ENCODE measurements around the gene MEMO1. TPM values are rescaled to one million over a fixed set of nuclear protein-coding genes. Genes with fewer than 3 reads are reported as not detected.

Gene MEMO1
- total RNA-seq, 6 experiments from 2014 or later, result 43.6 to 61.3 (median 55.1) TPM

DNA sequence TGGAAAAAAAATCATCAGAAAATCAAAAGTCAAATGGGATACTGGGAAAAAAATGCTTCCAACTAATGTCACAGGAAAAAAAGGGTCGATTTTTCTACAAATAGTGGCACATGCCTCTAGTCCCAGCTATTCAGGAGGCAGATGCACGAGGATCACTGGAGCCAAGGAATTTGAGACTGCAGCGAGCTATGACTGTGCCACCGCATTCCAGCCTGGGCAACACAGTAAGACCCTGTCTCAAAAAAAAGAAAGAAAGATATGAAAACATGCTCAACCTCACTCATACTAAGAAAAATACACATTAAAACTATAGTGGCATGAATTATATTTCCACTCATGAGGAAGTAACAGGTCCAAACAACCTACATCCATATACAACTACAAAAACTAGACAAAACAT lies 17.9 kb downstream of the MEMO1 start:
- Mint-ChIP-seq H3K36me3 (ENCODE audit: low read depth) (no peaks in the 10 kb centered on the region), H3K9me3 (no peaks in the 10 kb centered on the region), H3K27ac (no peak overlapping the region), H3K4me1 (ENCODE audit: low read depth) (peaks cover 29% of the 10 kb centered on the region), H3K4me3 (no peak overlapping the region), H3K27me3 (ENCODE audit: insufficient read depth) (no peaks in the 10 kb centered on the region)
- DNase-seq, result no peak
- TF ChIP-seq, protein P1, sequence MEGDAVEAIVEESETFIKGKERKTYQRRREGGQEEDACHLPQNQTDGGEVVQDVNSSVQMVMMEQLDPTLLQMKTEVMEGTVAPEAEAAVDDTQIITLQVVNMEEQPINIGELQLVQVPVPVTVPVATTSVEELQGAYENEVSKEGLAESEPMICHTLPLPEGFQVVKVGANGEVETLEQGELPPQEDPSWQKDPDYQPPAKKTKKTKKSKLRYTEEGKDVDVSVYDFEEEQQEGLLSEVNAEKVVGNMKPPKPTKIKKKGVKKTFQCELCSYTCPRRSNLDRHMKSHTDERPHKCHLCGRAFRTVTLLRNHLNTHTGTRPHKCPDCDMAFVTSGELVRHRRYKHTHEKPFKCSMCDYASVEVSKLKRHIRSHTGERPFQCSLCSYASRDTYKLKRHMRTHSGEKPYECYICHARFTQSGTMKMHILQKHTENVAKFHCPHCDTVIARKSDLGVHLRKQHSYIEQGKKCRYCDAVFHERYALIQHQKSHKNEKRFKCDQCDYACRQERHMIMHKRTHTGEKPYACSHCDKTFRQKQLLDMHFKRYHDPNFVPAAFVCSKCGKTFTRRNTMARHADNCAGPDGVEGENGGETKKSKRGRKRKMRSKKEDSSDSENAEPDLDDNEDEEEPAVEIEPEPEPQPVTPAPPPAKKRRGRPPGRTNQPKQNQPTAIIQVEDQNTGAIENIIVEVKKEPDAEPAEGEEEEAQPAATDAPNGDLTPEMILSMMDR (IDR thresholded peaks at IDR 0.05), result no peak

GRCh38 chr2:31992025-31992579 lies 18.7 kb downstream of the MEMO1 start:
- Mint-ChIP-seq H3K9me3 (no peaks in the 10 kb centered on the region), H3K4me3 (no peak overlapping the region), H3K27ac (no peak overlapping the region), H3K27me3 (ENCODE audit: insufficient read depth) (no peaks in the 10 kb centered on the region), H3K36me3 (ENCODE audit: low read depth) (no peaks in the 10 kb centered on the region), H3K4me1 (ENCODE audit: low read depth) (peaks cover 29% of the 10 kb centered on the region)
- TF ChIP-seq, protein P1 (IDR thresholded peaks at IDR 0.05), result no peak
- DNase-seq, result no peak

- Mint-ChIP-seq H3K4me3 (no peak overlapping the region), H3K9me3 (no peaks in the 10 kb centered on the region), H3K36me3 (ENCODE audit: low read depth) (no peaks in the 10 kb centered on the region), H3K4me1 (ENCODE audit: low read depth) (peaks cover 30% of the 10 kb centered on the region), H3K27ac (no peak overlapping the region), H3K27me3 (ENCODE audit: insufficient read depth) (no peaks in the 10 kb centered on the region)
- TF ChIP-seq, protein P1 (IDR thresholded peaks at IDR 0.05), result no peak
- DNase-seq, result no peak
Observed at GRCh38 chr2:31989946-31990345, 20.9 kb downstream of the MEMO1 start.

DNA sequence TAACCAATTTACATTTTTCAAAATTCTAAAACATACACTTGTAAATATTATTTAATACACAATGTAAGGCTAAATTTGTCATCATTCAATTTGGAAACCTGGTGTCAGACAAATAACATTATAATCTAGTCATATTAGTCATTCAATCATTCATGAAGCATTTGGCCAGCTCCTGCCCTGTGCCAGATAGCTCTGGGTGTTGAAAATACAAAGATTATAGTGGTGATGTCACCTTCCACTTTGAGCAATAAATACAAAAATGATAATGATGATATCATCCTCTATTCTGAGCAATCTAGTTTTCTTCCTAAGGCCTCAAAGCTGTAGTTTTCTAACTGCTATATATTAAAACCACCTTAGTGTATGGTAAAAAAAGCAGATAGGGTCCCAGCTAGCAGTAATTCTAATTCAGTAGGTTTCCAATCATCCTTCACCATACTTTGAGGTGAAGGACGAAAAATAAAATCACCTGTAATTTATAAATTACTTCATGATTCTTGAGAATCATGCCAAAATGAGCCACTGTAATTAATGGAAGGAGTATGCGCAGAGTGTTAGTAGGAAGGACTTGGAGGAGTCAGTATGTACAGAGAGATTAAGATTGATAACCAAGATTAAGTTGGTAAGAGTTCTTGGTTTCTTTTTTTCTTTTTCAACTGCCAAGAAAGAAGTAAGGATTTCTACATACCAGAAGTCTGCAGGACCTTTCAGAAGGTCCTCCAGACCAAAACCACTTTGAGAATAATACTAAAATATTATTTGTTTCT lies 23.2 kb downstream of the MEMO1 start:
- TF ChIP-seq, protein P1 (IDR thresholded peaks at IDR 0.05), result no peak
- Mint-ChIP-seq H3K4me1 (ENCODE audit: low read depth) (peaks cover 37% of the 10 kb centered on the region), H3K27ac (peak overlapping the region; percentile 25; the same call in 1 of the 2 replicates), H3K9me3 (no peaks in the 10 kb centered on the region), H3K4me3 (no peak overlapping the region), H3K36me3 (ENCODE audit: low read depth) (peaks cover 12% of the 10 kb centered on the region), H3K27me3 (ENCODE audit: insufficient read depth) (no peaks in the 10 kb centered on the region)
- DNase-seq, result peak; percentile 57

DNA sequence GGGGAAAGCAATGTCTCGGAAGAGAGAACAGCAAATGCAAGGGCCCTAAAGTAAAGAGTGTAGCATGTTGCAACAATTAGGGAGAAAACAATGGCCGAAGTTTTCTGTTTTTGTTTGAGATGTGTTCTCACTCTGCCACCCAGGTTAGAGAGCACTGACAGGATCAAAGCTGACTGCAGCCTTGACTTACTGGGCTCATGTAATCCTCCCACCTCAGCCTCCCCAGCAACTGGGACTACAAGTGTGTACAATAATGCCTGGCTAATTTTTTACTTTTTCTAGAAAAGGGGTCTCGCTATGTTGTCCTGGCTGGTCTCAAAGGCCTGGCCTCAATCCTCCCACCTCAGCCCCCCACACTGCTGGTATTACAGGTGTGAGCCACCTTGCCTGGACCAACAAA lies 23.9 kb downstream of the MEMO1 start:
- H3K27me3 Mint-ChIP-seq (ENCODE audit: insufficient read depth), result no peaks in the 10 kb centered on the region
- no peak for DNase-seq
- H3K9me3 Mint-ChIP-seq, result no peaks in the 10 kb centered on the region
- H3K27ac Mint-ChIP-seq, result no peak overlapping the region
- H3K4me3 Mint-ChIP-seq, result no peak overlapping the region
- H3K4me1 Mint-ChIP-seq (ENCODE audit: low read depth), result peaks cover 31% of the 10 kb centered on the region
- TF ChIP-seq, protein P1 (IDR thresholded peaks at IDR 0.05), result no peak
- peaks cover 12% of the 10 kb centered on the region for H3K36me3 Mint-ChIP-seq (ENCODE audit: low read depth)
